ENCODE data around the gene NCOR1.

DNA sequence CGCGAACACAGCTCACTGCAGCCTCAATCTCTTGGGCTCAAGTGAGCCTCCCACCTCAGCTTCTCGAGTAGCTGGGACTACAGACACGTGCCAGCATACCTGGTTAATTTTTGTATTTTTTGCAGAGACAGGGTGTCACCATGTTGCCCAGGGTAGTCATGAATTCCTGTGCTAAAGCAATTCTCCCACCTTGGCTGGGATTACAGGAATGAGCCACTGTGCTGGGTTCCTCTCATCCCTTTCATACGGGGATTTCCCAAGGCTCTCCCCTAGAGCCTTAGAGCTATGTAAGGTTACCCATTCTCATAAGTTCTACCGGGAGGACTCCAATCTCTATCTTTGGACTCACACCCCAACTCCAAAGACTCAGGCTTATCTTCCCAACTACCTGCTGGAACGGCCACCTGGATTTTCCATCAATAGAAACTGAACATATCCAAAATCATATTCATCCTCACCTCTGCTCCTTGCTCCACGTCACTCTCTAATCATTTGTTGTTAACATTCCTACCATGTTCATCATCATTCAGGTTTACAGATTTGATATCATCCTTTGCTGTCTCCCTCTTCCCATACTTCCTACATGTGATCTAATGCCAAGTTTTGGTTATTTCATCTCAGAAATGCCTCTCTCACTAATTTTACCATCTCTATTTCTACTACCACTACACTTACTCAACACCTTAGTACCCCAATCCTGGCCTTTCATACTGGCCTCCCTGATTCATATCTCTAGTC lies 92.5 kb downstream of the NCOR1 start:
- TF ChIP-seq CTCF (IDR thresholded peaks at IDR 0.05) (no peak), POLR2AphosphoS5 (IDR thresholded peaks at IDR 0.05; ENCODE audit: low read depth, low read length) (no peak), SIN3A (IDR thresholded peaks at IDR 0.05; ENCODE audit: borderline replicate concordance, insufficient read depth, low read depth, low read length) (no peak), REST (IDR thresholded peaks at IDR 0.05; ENCODE audit: insufficient read depth in 1 of 2, low read depth in 2 of 2, low read length in 1 of 2) (no peak), TCF7L2 (IDR thresholded peaks at IDR 0.05; ENCODE audit: low read depth, low read length) (no peak)
